PC-9 (cell line): ENCODE results near the gene ACTR1A. TPM values are rescaled to one million over a fixed set of nuclear protein-coding genes. Genes with fewer than 3 reads are reported as not detected.

ENCODE experiments used
- BruUV-seq: library from RNA; stranded (reverse); fragments of 400-500 nt; replicated peaks from 2 replicates; lab custom pipeline; 2021; lab: Mats Ljungman, UMichigan
- CTCF ChIA-PET: fragments of 300-600 bp; sonication (Branson Sonifier 250); formaldehyde crosslinking; loops from one replicate; lab custom pipeline; 2022; ENCODE audit warnings: antibody characterized with exemption; lab: Charles Lee
- POLR2A ChIA-PET: fragments of 300-600 bp; sonication (Branson Sonifier 250); formaldehyde crosslinking; loops from one replicate; lab custom pipeline; 2022; ENCODE audit warnings: antibody characterized with exemption; ENCODE audit not compliant: unreplicated experiment; lab: Charles Lee
- DNase-seq, 2 experiments: peaks; one replicate each; pipeline versions ENCODE4 v3.0.0 to v3.0.0-alpha.2; 2015 to 2022; ENCODE audit warnings: mixed read lengths in 1 of 2
- H2AFZ ChIP-seq: fragments of 200-600 bp; sonication (generic); 2 replicates; pipeline ENCODE4 v1.8.1; 2017; ENCODE audit warnings: antibody characterized with exemption
- H3F3A ChIP-seq: fragments of 200-600 bp; sonication (generic); 2 replicates; pipeline ENCODE4 v1.8.1; 2017; ENCODE audit warnings: antibody characterized with exemption, mild to moderate bottlenecking, low read depth; ENCODE audit not compliant: insufficient read depth
- H3K27ac ChIP-seq: fragments of 200-600 bp; sonication (generic); 2 replicates; pipeline ENCODE4 v1.6.1; 2016; ENCODE audit warnings: mixed run types
- H3K27me3 ChIP-seq: fragments of 200-600 bp; sonication (generic); 2 replicates; pipeline ENCODE4 v1.6.1; 2016; ENCODE audit warnings: low read depth, mixed run types; ENCODE audit not compliant: insufficient read depth
- H3K36me3 ChIP-seq: fragments of 200-600 bp; sonication (generic); 2 replicates; pipeline ENCODE4 v1.6.1; 2016; ENCODE audit warnings: low read depth, mixed run types
- H3K4me1 ChIP-seq: fragments of 200-600 bp; sonication (generic); replicated peaks from 2 replicates; pipeline ENCODE4 v1.6.1; 2016; ENCODE audit warnings: mixed run types; ENCODE audit not compliant: insufficient read depth
- H3K4me2 ChIP-seq: fragments of 200-600 bp; sonication (generic); 2 replicates; pipeline ENCODE4 v1.6.1; 2017; ENCODE audit warnings: mixed run types
- H3K4me3 ChIP-seq: fragments of 200-600 bp; sonication (generic); 2 replicates; pipeline ENCODE4 v1.6.1; 2016; ENCODE audit warnings: mixed run types
- H3K79me2 ChIP-seq: fragments of 200-600 bp; sonication (generic); 2 replicates; pipeline ENCODE4 v1.6.1; 2017; ENCODE audit warnings: low read depth, mixed run types
- H3K9me2 ChIP-seq: fragments of 200-600 bp; sonication (generic); 2 replicates; pipeline ENCODE4 v1.8.1; 2017; ENCODE audit warnings: mild to moderate bottlenecking; ENCODE audit not compliant: insufficient read depth
- H3K9me3 ChIP-seq: fragments of 200-600 bp; sonication (generic); 2 replicates; pipeline ENCODE4 v1.8.1; 2016; ENCODE audit warnings: low read depth; ENCODE audit not compliant: insufficient read depth
- H4K20me1 ChIP-seq: fragments of 200-600 bp; sonication (generic); 2 replicates; pipeline ENCODE4 v1.8.1; 2017; ENCODE audit not compliant: insufficient read depth
- CTCF ChIP-seq: fragments of 200-600 bp; sonication (generic); conservative IDR thresholded peaks from 2 replicates; pipeline ENCODE4 v1.6.1; 2017; ENCODE audit warnings: mixed run types, antibody characterized with exemption, mild to moderate bottlenecking, moderate library complexity
- EZH2 ChIP-seq: fragments of 200-600 bp; sonication (generic); IDR thresholded peaks from 2 replicates; pipeline ENCODE4 v1.8.0; 2017; ENCODE audit warnings: antibody characterized with exemption, low read depth
- intact Hi-C: fragments of 100-400 bp; cut with micrococcal nuclease; formaldehyde crosslinking; loops from one replicate; pipeline ENCODE4 v1.10.0; 2022; ENCODE audit not compliant: unreplicated experiment
- total RNA-seq: library from RNA; stranded (reverse); gene quantifications from 2 replicates; pipeline ENCODE4 v1.2.3, GENCODE V29; 2021

Gene ACTR1A
- total RNA-seq, 1 experiment from 2014 or later = 29.4 TPM

DNA sequence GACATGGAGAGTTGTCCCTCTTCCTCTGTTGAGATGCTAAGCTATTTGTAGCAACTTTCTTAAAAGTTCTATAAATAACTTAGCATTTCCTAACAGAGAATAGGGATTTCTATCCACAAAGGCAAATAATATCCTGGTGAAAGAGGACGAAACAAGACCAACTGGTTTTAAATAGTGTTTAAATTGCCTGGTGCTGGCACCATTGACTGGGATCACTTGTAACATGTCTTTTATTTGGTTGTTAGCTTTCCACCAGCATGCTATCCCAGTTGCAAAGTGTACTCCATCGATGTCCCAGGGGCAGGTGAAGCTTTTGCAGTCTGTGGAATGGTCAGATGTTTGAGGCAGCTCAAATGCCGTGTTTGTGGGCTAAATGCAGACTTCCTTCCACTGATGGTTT, 5.0 kb upstream of the ACTR1A start:
- H3K27me3 ChIP-seq = no peaks in the 10 kb centered on the region
- H3K4me1 ChIP-seq = peaks cover 44% of the 10 kb centered on the region
- H3K9me3 ChIP-seq = no peaks in the 10 kb centered on the region
- H3K9me2 ChIP-seq = no peaks in the 10 kb centered on the region
- TF ChIP-seq CTCF = no peak
- TF ChIP-seq EZH2 = no peak
- no peak overlapping the region for H3K27ac ChIP-seq
- H3K4me3 ChIP-seq = no peak overlapping the region
- no peaks in the 10 kb centered on the region for H3K36me3 ChIP-seq
- H3K4me2 ChIP-seq = peak overlapping the region; percentile 47
- H2AFZ ChIP-seq = no peak overlapping the region
- ChIA-PET CTCF (interaction anchor here (0.7 kb wide), 1 partner anchor 282 kb away, joined by 8 read pairs; no protein-coding TSS in a partner anchor), POLR2A (no interaction called here)
- H4K20me1 ChIP-seq = no peaks in the 10 kb centered on the region
- peaks cover 33% of the 10 kb centered on the region for H3K79me2 ChIP-seq
- intact Hi-C loops = loop anchor here (10.0 kb wide), 1 partner anchor 353 kb away; the partner anchor contains the start of gene NOLC1
- DNase-seq = no peak
- BruUV-seq = no TSS peak
- H3F3A ChIP-seq = peaks cover 24% of the 10 kb centered on the region

DNA sequence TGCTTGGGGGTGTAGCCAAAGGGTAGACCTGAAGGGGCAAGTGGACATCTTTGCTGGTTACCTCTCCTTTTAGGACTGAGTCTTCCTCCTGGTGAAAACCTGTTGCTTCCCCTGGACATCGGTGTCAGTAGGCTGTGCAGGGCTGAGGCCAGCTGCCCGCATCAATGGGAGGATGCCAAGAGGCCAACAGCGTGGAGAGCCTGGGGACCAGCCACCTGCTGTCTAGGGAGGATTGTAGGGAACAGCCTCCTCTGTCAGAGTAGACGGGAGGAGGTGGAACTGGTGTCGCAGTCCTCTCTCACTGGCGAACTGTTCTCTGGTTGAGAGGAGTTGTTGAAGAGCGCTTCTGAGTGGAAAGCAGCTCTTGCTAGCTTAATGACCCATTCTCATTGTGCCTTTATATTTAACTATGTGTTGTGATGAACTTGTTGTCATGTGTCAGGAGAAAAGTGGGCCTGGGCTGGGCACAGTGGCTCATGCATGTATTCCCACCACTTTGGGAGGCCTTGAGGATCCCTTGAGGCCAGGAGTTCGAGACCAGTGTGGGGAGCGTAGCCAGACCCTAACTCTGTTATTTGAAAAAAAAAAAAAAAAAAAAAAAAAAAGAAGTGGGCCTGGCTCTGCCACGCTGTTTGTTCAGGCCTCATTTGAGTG, 3.1 kb upstream of the ACTR1A start:
- Histone ChIP-seq H3K27ac (no peak overlapping the region), H3K4me1 (peaks cover 50% of the 10 kb centered on the region), H3K9me3 (no peaks in the 10 kb centered on the region), H3K79me2 (peaks cover 44% of the 10 kb centered on the region), H3K4me3 (no peak overlapping the region), H3F3A (peaks cover 31% of the 10 kb centered on the region), H3K27me3 (no peaks in the 10 kb centered on the region), H3K4me2 (peak overlapping the region; percentile 84), H2AFZ (no peak overlapping the region), H4K20me1 (peaks cover 10% of the 10 kb centered on the region), H3K9me2 (no peaks in the 10 kb centered on the region), H3K36me3 (no peaks in the 10 kb centered on the region)
- DNase-seq = no peak
- TF ChIP-seq EZH2 (no peak), CTCF (no peak)
- BruUV-seq = TSS peak; percentile 18
- intact Hi-C loops = loop anchor here (10.0 kb wide), 1 partner anchor 351 kb away; the partner anchor contains the start of gene NOLC1
- CTCF ChIA-PET = interaction anchor here (1.9 kb wide), 1 partner anchor 78 kb away, joined by 5 read pairs; no protein-coding TSS in a partner anchor
- POLR2A ChIA-PET = no interaction called here

DNA sequence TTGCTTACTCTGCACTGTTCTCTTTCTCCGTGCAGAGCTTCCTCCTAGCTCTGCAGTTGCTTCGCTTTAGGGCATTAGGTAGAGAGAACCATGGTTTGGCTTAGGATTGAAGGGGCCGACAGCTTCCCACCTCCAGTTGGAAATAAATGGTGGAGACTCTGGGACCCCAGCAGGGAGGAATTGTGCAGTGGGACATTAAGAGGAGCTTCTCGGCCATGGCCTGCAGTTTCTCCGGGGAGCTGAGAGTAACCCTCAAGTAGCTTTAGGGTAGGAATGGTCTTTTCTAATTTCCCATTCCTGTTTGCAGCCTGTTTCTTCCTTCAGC, 2.4 kb upstream of the ACTR1A start:
- CTCF ChIA-PET = interaction anchor here (1.9 kb wide), 1 partner anchor 79 kb away, joined by 5 read pairs; no protein-coding TSS in a partner anchor
- Histone ChIP-seq H3K9me3 (no peaks in the 10 kb centered on the region), H2AFZ (no peak overlapping the region), H3K36me3 (no peaks in the 10 kb centered on the region), H3K27me3 (no peaks in the 10 kb centered on the region), H3F3A (peaks cover 28% of the 10 kb centered on the region), H4K20me1 (peaks cover 10% of the 10 kb centered on the region), H3K4me1 (peaks cover 48% of the 10 kb centered on the region), H3K9me2 (no peaks in the 10 kb centered on the region), H3K4me2 (peak overlapping the region; percentile 84), H3K79me2 (peaks cover 50% of the 10 kb centered on the region), H3K4me3 (peak overlapping the region; percentile 74), H3K27ac (no peak overlapping the region)
- BruUV-seq = no TSS peak
- POLR2A ChIA-PET = no interaction called here
- intact Hi-C loops = loop anchor here (5.0 to 10.0 kb wide), 2 partner anchors 77 to 350 kb away; partner anchors contain the start of gene NOLC1
- no peak for DNase-seq
- TF ChIP-seq EZH2 (no peak), CTCF (no peak)
